Activated T-cell treated with anti-CD3 and anti-CD28 coated beads for 1 hour (primary cell): ENCODE results near the gene TMEM86B.
"Not testable (repeated sequence)": the region's sequence is repeated elsewhere in the genome, so short reads cannot be mapped to it uniquely, and the experiment has no call there.

ENCODE experiments used
- DNase-seq: peaks from one replicate; pipeline ENCODE4 v3.0.0-alpha.2; 2020; ENCODE audit warnings: low read depth

Gene TMEM86B

GRCh38 chr19:55241935-55242464 is 13.4 kb upstream of the TMEM86B start:
- no peak for DNase-seq

GRCh38 chr19:55241143-55241934 is 12.8 kb upstream of the TMEM86B start:
- DNase-seq, result no peak

- DNase-seq, result no peak
Measured at GRCh38 chr19:55240713-55241020, 12.1 kb upstream of the TMEM86B start.

GRCh38 chr19:55239004-55239403 is 10.4 kb upstream of the TMEM86B start:
- no peak for DNase-seq

GRCh38 chr19:55238030-55238429 is 9.5 kb upstream of the TMEM86B start:
- no peak for DNase-seq

- no peak for DNase-seq
Measured at GRCh38 chr19:55232986-55233385, 4.4 kb upstream of the TMEM86B start.

- no peak for DNase-seq
Measured at GRCh38 chr19:55232286-55232602, 3.7 kb upstream of the TMEM86B start.

GRCh38 chr19:55231391-55232285 is 3.1 kb upstream of the TMEM86B start:
- no peak for DNase-seq

- no peak for DNase-seq
Measured at GRCh38 chr19:55230780-55231179, 2.2 kb upstream of the TMEM86B start.

GRCh38 chr19:55230329-55230728 is 1.8 kb upstream of the TMEM86B start:
- no peak for DNase-seq

GRCh38 chr19:55229789-55230182 is 1.2 kb upstream of the TMEM86B start:
- no peak for DNase-seq

- DNase-seq, result no peak
Measured at GRCh38 chr19:55229145-55229788, 704 bp upstream of the TMEM86B start.

GRCh38 chr19:55228015-55228391 is 560 bp downstream of the TMEM86B start:
- no peak for DNase-seq

GRCh38 chr19:55227241-55228014 is 1.1 kb downstream of the TMEM86B start:
- no peak for DNase-seq

- DNase-seq, result no peak
Measured at GRCh38 chr19:55226788-55227187, 1.8 kb downstream of the TMEM86B start.

GRCh38 chr19:55226273-55226672 is 2.3 kb downstream of the TMEM86B start:
- DNase-seq, result no peak

GRCh38 chr19:55225415-55225958 is 3.1 kb downstream of the TMEM86B start:
- no peak for DNase-seq

GRCh38 chr19:55224679-55225414 is 3.7 kb downstream of the TMEM86B start:
- not testable (repeated sequence) for DNase-seq

GRCh38 chr19:55224038-55224665 is 4.4 kb downstream of the TMEM86B start:
- no peak for DNase-seq

GRCh38 chr19:55223291-55224037 is 5.1 kb downstream of the TMEM86B start:
- no peak for DNase-seq
